Type B pancreatic cell (in vitro differentiated cells): ENCODE measurements around the gene PCBP3. TPM values are rescaled to one million over a fixed set of nuclear protein-coding genes. Genes with fewer than 3 reads are reported as not detected.

Experiments
- DNase-seq: peaks from one replicate; pipeline ENCODE4 v3.0.0; 2021; ENCODE audit warnings: mixed read lengths; ENCODE audit not compliant: unreplicated experiment; ENCODE audit errors: extremely low spot score
- H3K27ac Mint-ChIP-seq: 2 replicates; pipeline ENCODE4 v1.8.0; 2021; ENCODE audit warnings: mild to moderate bottlenecking, mixed read lengths
- H3K27me3 Mint-ChIP-seq: 2 replicates; pipeline ENCODE4 v1.8.0; 2021; ENCODE audit warnings: mixed read lengths
- H3K36me3 Mint-ChIP-seq: 2 replicates; pipeline ENCODE4 v1.8.0; 2021; ENCODE audit warnings: mixed read lengths
- H3K4me1 Mint-ChIP-seq: one replicate; pipeline ENCODE4 v1.8.0; 2021; ENCODE audit warnings: mixed read lengths; ENCODE audit not compliant: unreplicated experiment
- H3K4me3 Mint-ChIP-seq: 2 replicates; pipeline ENCODE4 v1.8.0; 2021; ENCODE audit warnings: mild to moderate bottlenecking, mixed read lengths
- H3K9me3 Mint-ChIP-seq: 2 replicates; pipeline ENCODE4 v1.8.0; 2021; ENCODE audit warnings: mixed read lengths
- total RNA-seq: library from RNA; stranded (reverse); gene quantifications from 2 replicates; pipeline ENCODE4 v1.2.1, GENCODE V29; 2021; ENCODE audit warnings: low replicate concordance
- TF ChIP-seq, protein P1 (sequence below): fragments of 200-600 bp; sonication (generic); conservative IDR thresholded peaks from 2 replicates; pipeline ENCODE4 v1.5.0; 2021; ENCODE audit warnings: antibody characterized with exemption, mild to moderate bottlenecking

The PCBP3 gene
- total RNA-seq, 1 donor from 2014 or later = 5.5 TPM

DNA sequence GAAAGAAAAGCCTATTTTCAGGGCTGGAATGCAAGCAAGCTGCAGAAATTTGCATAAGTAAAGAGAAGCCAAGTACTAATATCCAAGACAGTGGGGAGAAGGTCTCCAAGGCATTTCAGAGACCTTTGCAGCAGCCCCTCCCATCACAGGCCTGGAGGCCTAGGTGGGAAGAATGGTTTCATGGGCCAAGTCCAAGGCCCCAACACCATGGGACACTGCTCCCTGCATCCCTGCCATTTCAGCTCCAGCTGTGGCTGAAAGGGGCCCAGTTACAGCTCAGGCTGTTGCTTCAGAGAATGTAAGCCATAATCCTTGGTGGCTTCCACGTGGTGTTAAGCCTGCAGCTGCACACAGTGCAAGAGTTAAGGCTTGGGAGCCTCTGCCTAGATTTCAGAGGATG, 321.1 kb downstream of the PCBP3 start:
- no peak for DNase-seq
- peaks cover 5% of the 10 kb centered on the region for H3K9me3 Mint-ChIP-seq
- no peaks in the 10 kb centered on the region for H3K4me1 Mint-ChIP-seq
- H3K27me3 Mint-ChIP-seq = peaks cover 8% of the 10 kb centered on the region
- TF ChIP-seq, protein P1, sequence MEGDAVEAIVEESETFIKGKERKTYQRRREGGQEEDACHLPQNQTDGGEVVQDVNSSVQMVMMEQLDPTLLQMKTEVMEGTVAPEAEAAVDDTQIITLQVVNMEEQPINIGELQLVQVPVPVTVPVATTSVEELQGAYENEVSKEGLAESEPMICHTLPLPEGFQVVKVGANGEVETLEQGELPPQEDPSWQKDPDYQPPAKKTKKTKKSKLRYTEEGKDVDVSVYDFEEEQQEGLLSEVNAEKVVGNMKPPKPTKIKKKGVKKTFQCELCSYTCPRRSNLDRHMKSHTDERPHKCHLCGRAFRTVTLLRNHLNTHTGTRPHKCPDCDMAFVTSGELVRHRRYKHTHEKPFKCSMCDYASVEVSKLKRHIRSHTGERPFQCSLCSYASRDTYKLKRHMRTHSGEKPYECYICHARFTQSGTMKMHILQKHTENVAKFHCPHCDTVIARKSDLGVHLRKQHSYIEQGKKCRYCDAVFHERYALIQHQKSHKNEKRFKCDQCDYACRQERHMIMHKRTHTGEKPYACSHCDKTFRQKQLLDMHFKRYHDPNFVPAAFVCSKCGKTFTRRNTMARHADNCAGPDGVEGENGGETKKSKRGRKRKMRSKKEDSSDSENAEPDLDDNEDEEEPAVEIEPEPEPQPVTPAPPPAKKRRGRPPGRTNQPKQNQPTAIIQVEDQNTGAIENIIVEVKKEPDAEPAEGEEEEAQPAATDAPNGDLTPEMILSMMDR = no peak
- H3K36me3 Mint-ChIP-seq = no peaks in the 10 kb centered on the region
- no peak overlapping the region for H3K4me3 Mint-ChIP-seq
- H3K27ac Mint-ChIP-seq = no peak overlapping the region

DNA sequence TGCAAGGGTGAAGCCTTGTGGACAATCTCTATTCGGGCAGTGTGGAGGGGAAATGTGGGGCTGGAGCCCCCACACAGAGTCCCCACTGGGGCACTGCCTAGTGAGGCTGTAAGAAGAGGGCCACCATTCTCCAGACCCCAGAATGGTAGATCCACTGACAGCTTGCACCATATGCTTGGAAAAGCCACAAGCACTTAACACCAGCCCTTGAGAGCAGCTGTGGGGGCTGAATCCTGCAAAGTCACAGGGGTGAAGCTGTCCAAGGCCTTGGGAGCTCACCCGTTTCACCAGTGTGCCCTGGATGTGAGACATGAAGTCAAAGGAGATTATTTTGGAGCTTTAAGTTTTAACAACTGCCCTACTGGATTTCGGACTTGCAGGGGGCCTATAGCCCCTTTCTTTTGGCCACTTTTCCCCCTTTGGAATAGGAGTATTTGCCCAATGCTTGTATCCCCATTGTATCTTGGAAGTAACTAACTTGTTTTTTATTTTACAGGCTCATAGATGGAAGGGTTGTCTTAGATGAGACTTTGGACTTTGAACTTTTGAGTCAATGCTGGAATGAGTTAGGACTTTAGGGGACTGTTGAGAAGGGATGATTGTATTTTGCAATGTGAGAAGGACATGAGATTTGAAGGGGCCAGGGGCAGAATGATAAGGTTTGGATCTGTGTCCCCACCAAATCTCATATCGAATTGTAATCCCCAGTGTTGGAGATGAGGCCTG, 321.7 kb downstream of the PCBP3 start:
- Mint-ChIP-seq H3K4me3 (no peak overlapping the region), H3K4me1 (peaks cover 4% of the 10 kb centered on the region), H3K36me3 (no peaks in the 10 kb centered on the region), H3K27ac (no peak overlapping the region), H3K27me3 (peaks cover 11% of the 10 kb centered on the region), H3K9me3 (peaks cover 5% of the 10 kb centered on the region)
- no peak for DNase-seq
- TF ChIP-seq, protein P1 = no peak

DNA sequence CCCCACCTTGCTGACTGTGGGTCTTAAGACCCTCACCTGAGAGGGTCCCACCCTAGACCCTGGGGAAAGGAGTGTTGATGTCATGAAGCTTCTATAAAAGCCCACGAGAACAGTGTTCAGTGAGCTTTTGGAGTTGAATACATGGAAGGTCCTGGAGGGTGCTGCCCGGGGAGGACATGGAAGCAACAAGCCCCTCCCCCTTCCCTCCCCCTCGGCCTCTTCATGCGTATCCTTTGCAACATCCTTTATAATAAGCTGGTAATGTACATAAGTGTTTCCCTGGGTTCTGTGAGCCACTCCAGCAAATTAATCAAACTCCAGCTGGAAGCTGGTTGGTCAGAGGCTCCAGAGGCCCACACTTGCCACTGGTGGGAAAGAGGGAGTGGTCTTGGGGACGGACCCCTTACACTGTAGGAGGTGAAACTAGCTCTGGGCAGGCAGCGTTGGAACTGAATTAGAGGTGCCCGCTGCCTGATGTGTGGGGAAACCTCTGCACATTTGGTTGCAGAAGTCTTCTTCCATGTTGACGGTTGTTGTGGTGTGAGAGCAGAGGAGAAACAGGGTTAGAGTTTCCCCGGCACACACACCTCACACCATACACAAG, 323.4 kb downstream of the PCBP3 start:
- H3K27ac Mint-ChIP-seq = no peak overlapping the region
- H3K4me1 Mint-ChIP-seq = peaks cover 4% of the 10 kb centered on the region
- peaks cover 4% of the 10 kb centered on the region for H3K27me3 Mint-ChIP-seq
- H3K4me3 Mint-ChIP-seq = no peak overlapping the region
- no peak for DNase-seq
- H3K36me3 Mint-ChIP-seq = no peaks in the 10 kb centered on the region
- no peaks in the 10 kb centered on the region for H3K9me3 Mint-ChIP-seq
- TF ChIP-seq, protein P1 = no peak

DNA sequence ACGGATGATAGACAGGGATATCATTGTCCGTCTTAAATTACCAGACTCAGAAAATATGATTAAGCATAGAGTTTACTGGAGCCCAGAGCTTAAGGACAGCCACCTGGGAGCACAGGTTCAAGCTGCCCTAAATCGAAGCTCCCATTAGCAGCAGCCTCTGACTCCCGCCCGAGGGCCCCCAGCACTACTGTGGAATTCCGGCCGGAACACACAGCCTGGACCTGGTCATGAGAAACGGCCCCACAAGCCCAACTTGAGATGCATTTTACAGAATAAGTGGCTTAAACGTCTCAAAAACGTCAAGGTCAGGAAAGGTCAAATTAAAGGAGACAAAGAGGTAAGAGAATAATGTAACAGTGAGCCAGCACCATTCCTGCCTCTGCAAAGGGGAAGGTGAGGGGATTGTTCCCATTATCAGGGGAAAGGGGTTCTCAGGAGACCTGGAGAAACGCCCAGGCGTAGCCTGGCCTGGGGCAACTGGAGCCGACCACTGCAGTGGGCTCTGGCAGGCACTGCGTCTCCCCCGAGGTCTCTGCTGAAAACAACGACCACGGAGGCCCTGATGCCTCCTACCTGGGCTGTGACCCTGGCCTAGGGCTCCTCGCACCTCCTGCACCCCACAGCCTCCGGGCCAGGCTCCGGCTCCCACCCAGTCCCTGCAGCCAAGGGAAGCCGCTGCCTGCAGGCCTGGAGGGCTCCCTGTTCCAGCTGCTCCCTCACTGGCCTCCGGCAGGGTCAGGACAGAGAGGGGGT, 326.6 kb downstream of the PCBP3 start:
- Mint-ChIP-seq H3K4me1 (peaks cover 8% of the 10 kb centered on the region), H3K4me3 (no peak overlapping the region), H3K27me3 (peaks cover 13% of the 10 kb centered on the region), H3K27ac (no peak overlapping the region), H3K36me3 (no peaks in the 10 kb centered on the region), H3K9me3 (no peaks in the 10 kb centered on the region)
- TF ChIP-seq, protein P1 = no peak
- no peak for DNase-seq

DNA sequence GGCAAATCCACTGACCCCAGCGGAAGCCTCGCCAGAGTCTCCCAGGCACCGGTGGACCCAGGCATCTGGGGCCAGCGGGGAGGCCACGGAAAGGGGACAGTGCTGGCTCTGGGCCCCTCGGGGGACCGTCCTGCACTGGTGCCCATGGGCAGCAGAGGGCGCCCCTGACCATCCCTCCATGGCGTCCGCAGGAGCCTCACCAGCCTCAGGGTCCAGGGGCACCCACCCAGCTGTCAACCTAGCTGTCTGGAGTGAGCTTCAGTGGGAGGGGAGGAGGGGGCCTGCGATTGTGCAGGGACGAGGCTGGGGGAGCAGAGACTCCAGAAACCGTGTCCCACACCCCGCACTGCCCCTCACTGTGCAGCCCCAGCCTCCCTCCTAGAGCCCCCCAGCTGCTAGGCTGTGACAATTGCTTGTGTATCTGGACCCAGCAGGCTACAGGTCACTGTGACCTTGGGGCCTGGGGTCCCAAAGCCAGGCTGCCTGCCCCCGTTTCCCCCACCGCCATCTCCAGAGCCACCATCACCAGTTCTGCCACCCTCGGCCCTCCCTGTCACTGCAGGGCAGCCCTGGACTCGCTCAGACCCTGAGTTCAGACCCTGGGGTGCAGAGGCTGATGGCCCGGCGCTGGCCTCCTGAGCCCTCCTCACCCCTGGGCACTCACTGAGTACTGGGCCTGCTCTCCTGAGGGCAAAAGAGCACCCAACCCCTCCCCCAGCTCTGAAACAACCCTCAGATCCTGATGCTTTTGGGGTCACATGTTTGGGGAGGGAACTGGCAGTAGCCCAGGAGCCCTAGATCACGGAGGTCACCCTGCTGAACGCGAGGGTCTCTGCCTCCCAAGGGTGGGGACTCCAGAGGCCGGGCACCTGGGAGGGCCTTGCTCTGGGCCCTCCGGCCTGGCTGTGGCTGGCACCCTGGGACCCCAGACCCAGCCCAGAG, 327.4 kb downstream of the PCBP3 start:
- TF ChIP-seq, protein P1 = peak; percentile 95
- no peak overlapping the region for H3K4me3 Mint-ChIP-seq
- DNase-seq = peak; percentile 79
- H3K27ac Mint-ChIP-seq = no peak overlapping the region
- peaks cover 22% of the 10 kb centered on the region for H3K27me3 Mint-ChIP-seq
- H3K4me1 Mint-ChIP-seq = peaks cover 13% of the 10 kb centered on the region
- no peaks in the 10 kb centered on the region for H3K9me3 Mint-ChIP-seq
- H3K36me3 Mint-ChIP-seq = no peaks in the 10 kb centered on the region
